ENCODE data around the gene CTAG2.

CTAG2 gene

GRCh38 chrX:154602766-154603437, 50.5 kb downstream of the CTAG2 start:
- TF ChIP-seq CTCF (IDR thresholded peaks at IDR 0.05) (no peak), ZFX (IDR thresholded peaks at IDR 0.05; ENCODE audit: borderline replicate concordance) (no peak)
- no peak overlapping the region for H3K27ac ChIP-seq

- TF ChIP-seq CTCF (IDR thresholded peaks at IDR 0.05) (no peak), ZFX (IDR thresholded peaks at IDR 0.05; ENCODE audit: borderline replicate concordance) (no peak)
- H3K27ac ChIP-seq, result no peak overlapping the region
Measured at GRCh38 chrX:154602226-154602625, 51.2 kb downstream of the CTAG2 start.
